ENCODE measurements around the gene FTCD.

DNA sequence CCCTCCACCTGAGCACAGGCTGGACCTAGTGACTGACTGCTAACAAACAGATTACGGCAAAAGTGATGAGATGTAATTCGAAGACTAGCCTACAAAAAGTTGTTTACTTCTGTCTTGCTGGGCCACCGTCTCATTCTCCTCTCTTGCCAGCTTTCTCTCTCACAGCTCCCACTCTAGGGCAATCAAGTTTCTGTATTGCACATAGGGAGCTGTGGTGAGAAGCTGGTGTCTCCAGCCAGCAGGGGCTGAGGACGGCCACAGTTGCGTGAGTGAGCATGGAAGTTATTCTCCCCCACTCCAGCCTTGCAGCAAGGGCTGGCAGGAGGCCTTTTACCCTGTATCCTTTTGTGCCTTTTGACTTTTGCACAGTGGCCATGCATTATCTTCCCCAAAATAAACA is 66.1 kb downstream of the FTCD start:
- no peak for TF ChIP-seq SIN3A (IDR thresholded peaks at IDR 0.05; ENCODE audit: borderline replicate concordance, insufficient read depth, low read length)
- no peak for TF ChIP-seq POLR2AphosphoS5 (IDR thresholded peaks at IDR 0.05; ENCODE audit: low read depth, low read length)

Data from PFSK-1 (cell line).